ENCODE results near the gene NBEAL2.
A peak's percentile ranks its signal among the peaks of the same experiment; 100 is the strongest.

NBEAL2 gene

DNA sequence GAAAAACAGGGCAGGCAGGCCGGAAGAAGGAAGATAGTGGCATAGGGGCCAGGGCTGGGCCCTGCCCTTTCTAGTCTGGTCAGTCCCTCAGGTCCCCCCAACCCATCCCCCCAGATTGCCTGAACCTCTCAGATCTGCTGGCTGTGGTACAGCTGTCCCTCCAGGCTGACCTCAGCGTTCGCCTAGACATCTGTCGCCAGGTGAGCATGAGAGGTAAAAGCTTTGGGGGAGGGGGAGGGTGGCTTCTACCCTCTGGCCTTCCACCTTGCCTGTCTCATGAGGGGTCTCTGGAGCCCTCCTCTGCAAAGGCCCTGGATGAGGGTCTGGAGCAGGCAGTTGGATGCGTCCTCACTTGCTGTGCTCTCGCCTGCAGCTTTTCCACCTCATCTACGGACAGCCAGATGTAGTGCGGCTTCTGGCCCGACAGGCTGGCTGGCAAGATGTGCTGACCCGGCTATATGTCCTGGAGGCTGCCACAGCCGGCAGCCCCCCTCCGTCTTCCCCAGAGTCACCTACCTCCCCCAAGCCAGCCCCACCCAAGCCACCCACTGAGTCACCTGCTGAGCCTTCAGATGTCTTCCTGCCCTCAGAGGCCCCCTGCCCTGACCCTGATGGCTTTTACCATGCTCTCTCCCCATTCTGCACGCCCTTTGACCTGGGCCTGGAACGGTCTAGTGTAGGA, 20.2 kb downstream of the NBEAL2 start:
- DNase-seq (ENCODE audit: low read depth in 4 of 4, low spot score in 1 of 4) = no peak

- no peak for DNase-seq (ENCODE audit: low read depth in 4 of 4, low spot score in 1 of 4)
These were observed 20.8 kb downstream of the NBEAL2 start for GRCh38 chr3:47000198-47000815.

DNA sequence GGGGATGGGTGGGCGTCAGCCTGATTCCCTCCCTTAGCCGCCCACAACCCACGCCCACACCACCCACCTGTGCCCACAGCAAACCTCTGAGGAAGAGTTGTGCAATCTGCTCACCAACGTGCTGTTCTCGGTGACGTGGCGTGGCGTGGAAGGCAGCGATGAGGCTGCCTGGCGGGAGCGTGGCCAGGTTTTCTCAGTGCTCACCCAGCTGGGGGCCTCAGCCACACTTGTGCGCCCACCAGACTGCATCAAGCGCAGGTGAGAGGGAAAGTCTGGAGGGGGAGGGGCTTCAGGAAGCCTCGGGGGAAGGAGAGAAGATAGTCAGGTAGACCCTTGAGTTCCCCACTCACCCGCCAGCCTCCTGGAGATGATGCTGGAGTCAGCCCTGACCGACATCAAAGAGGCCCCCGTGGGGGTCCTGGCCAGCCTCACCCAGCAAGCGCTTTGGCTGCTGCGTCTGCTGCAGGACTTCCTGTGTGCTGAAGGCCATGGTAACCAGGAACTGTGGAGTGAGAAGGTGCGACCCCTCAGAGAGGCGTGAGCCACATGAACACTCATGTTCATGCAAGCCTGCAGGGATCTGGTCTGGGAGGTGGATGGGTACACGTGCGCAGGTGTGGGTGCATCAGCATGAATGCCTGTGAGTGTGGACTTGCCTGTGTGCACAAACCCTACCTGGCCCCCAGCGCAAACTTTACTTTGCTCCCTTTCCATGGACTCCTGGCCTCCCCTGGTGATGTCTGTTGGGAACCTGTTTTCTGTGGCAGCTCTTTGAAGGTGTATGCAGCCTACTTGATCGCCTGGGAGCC, 21.7 kb downstream of the NBEAL2 start:
- DNase-seq (ENCODE audit: low read depth in 4 of 4, low spot score in 1 of 4) = no peak

- no peak for DNase-seq (ENCODE audit: low read depth in 4 of 4, low spot score in 1 of 4)
These were observed 22.3 kb downstream of the NBEAL2 start for GRCh38 chr3:47001731-47002170.

DNA sequence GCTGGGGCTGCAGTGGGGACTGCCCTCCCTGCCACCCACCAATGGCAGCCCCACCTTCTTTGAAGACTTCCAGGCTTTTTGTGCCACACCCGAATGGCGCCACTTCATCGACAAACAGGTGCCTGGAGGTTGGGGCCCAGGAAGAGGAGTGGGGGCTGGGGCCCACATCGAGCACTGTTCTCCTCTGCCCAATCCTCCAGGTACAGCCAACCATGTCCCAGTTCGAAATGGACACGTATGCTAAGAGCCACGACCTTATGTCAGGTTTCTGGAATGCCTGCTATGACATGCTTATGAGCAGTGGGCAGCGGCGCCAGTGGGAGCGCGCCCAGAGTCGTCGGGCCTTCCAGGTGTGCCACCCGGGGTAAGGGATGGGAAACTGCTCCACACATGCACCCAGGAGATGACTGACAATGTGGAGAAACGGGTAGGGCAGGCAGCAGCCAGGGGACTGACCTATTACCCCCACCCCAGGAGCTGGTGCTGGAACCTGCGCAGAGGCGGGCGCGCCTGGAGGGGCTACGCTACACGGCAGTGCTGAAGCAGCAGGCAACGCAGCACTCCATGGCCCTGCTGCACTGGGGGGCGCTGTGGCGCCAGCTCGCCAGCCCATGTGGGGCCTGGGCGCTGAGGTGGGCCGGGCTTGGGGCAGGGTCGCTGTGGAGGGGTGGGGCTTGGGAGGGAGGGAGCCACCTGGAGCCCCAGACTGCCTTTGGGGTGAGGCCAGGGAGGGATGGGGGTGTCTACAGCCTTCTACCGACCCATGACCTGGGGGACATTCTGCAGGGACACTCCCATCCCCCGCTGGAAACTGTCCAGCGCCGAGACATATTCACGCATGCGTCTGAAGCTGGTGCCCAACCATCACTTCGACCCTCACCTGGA, 22.9 kb downstream of the NBEAL2 start:
- DNase-seq (ENCODE audit: low read depth in 4 of 4, low spot score in 1 of 4) = no peak

- no peak for DNase-seq (ENCODE audit: low read depth in 4 of 4, low spot score in 1 of 4)
These were observed 23.6 kb downstream of the NBEAL2 start for GRCh38 chr3:47003056-47003410.

DNA sequence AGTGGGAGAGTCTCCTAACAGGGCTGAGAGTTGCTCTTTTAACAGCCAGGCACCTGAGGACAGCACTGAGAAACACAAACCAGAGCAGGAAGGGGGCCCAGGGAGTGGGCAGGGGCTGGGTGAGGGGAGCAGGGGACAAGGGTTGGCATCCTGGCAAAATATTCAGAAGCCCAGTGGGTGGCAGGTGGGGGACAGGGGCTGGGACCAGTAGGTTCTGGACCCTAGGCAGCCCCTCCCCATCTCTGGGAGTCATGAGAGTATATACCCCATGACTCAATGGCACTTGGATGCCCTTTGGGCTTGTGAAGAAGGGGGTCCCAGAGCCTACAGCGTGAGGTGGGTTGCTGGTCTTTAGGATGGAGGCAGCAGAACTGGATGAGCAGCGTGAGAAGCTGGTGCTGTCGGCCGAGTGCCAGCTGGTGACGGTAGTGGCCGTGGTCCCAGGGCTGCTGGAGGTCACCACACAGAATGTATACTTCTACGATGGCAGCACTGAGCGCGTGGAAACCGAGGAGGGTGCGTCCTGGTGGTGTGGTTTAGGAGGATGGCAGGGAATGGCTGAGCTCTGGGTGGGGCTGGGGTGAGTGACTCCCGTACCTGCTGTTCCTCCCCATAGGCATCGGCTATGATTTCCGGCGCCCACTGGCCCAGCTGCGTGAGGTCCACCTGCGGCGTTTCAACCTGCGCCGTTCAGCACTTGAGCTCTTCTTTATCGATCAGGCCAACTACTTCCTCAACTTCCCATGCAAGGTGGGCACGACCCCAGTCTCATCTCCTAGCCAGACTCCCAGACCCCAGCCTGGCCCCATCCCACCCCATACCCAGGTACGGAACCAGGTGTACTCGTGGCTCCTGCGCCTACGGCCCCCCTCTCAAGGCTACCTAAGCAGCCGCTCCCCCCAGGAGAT, 24.2 kb downstream of the NBEAL2 start:
- no peak for DNase-seq (ENCODE audit: low read depth in 4 of 4, low spot score in 1 of 4)

DNA sequence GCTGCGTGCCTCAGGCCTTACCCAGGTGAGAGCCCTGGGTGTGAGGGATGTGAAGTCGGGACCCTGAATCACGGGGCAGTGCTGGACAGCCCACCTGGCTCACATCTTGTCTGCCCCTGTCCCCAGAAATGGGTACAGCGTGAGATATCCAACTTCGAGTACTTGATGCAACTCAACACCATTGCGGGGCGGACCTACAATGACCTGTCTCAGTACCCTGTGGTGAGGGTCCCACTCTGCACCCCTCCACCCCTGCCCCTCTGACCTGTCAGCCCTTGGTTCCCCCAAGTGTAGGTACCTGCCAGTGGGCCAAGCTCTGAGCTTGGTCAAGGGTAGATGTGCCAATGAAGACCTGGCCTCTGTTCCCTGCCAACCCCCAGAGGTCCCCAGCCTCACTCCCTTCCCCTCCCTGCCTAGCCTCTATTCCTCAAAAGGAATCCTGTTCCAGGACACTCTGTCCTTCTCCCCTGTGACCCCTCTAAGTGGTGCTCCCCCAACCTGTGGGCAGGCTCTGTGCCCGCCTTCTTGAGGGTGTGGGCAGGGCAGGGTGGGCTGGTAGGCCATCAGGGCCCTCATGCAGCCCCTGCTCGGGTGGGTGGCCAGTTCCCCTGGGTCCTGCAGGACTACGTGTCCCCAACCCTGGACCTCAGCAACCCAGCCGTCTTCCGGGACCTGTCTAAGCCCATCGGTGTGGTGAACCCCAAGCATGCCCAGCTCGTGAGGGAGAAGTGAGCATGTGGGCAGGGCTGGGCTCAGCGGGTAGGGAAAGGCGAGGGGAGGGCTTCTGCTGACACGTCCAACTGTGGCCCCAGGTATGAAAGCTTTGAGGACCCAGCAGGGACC, 25.1 kb downstream of the NBEAL2 start:
- no peak for DNase-seq (ENCODE audit: low read depth in 4 of 4, low spot score in 1 of 4)

DNA sequence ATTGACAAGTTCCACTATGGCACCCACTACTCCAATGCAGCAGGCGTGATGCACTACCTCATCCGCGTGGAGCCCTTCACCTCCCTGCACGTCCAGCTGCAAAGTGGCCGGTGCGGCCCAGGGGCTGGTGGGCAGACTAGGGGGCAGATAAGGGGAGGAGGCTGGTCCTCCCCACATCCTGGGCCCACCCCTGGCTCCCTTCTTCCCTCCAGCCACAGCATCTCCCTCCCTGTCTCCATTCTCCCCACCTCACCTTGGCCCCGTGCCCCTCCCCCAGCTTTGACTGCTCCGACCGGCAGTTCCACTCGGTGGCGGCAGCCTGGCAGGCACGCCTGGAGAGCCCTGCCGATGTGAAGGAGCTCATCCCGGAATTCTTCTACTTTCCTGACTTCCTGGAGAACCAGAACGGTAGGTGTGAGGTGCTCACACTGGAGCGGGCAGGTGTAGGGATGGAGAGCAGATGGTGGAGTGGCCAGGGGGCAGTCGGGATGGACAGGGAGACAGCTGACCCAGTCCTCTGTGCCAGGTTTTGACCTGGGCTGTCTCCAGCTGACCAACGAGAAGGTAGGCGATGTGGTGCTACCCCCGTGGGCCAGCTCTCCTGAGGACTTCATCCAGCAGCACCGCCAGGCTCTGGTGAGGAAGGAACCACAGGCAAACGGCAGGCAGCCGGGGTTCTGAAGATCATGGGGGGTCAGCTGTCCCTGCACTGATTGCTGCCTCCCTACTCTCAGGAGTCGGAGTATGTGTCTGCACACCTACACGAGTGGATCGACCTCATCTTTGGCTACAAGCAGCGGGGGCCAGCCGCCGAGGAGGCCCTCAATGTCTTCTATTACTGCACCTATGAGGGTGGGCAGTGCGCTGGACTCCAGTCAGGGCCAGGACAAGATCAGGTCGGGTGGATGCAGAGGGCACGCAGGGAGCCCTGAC, 26.0 kb downstream of the NBEAL2 start:
- no peak for DNase-seq (ENCODE audit: low read depth in 4 of 4, low spot score in 1 of 4)

DNA sequence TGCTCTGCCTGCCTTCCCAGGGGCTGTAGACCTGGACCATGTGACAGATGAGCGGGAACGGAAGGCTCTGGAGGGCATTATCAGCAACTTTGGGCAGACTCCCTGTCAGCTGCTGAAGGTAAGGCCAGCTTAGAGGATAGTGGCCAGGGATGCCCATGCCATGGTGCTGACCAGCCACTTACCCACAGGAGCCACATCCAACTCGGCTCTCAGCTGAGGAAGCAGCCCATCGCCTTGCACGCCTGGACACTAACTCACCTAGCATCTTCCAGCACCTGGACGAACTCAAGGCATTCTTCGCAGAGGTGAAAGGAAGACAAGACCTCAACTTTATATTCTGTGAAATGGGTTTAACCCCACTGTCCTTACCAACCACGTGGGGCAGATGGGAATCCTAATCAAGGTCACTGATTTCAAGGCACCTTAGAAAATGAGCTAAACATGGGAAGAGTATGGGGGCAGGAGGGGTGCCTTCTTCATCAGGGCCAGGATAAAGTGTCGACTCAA, 26.7 kb downstream of the NBEAL2 start:
- DNase-seq (ENCODE audit: low read depth in 4 of 4, low spot score in 1 of 4) = no peak

DNA sequence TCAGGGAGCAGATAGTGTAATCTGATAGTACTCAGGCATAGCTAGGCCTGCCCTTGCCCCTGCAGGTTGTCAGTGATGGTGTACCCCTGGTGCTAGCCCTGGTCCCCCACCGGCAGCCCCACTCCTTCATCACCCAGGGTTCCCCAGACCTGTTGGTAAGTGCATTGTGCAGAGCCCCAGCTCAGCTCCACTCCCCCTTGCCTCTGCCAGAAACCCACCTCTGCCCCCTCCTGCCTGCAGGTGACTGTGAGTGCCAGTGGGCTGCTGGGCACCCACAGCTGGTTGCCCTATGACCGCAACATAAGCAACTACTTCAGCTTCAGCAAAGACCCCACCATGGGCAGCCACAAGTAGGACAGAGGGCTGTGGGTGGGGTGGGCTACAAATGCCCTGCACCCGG, 27.5 kb downstream of the NBEAL2 start:
- no peak for DNase-seq (ENCODE audit: low read depth in 4 of 4, low spot score in 1 of 4)

- no peak for DNase-seq (ENCODE audit: low read depth in 4 of 4, low spot score in 1 of 4)
These were observed 28.2 kb downstream of the NBEAL2 start for GRCh38 chr3:47007482-47008233.

- no peak for DNase-seq (ENCODE audit: low read depth in 4 of 4, low spot score in 1 of 4)
These were observed 28.8 kb downstream of the NBEAL2 start for GRCh38 chr3:47008234-47008796.

GRCh38 chr3:47008851-47009224, 29.4 kb downstream of the NBEAL2 start:
- DNase-seq (ENCODE audit: low read depth in 4 of 4, low spot score in 1 of 4) = no peak

DNA sequence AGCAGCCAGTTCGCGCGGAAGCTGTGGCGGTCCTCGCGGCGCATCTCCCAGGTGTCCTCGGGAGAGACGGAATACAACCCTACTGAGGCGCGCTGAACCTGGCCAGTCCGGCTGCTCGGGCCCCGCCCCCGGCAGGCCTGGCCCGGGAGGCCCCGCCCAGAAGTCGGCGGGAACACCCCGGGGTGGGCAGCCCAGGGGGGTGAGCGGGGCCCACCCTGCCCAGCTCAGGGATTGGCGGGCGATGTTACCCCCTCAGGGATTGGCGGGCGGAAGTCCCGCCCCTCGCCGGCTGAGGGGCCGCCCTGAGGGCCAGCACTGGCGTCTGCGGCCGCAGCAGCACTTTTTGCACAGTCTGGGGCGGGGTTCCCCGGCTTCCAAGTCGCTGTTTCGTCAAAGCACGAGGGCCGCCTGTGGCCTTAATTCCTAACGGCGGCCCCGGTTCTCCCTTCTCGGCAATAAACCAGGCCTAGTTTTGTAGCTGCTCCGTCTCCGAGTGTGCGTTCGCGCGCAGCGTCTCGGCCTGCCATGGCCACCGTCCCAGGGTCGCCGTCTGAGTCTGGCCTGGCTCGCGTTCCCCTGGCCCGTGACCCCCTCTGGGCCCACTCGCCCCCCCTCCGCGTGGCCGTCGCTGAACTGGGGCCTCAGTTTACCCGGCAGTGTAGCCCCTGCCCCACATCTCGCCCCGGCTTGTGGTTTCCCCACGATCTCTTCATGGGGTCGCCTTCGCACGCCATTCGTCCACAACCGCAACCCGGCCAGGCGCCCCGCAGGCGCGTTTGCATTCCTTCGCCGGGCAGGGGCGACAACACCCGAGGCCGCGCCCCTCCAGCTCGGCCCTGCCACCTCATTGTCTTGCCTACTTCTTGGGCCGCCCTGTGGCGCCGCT, 30.0 kb downstream of the NBEAL2 start:
- DNase-seq (ENCODE audit: low read depth in 4 of 4, low spot score in 1 of 4) = peak in 3 of 4 experiments; percentile 40 to 63 (median 58)

GRCh38 chr3:47010111-47010712, 30.7 kb downstream of the NBEAL2 start:
- DNase-seq (ENCODE audit: low read depth in 4 of 4, low spot score in 1 of 4) = no peak

Data from stimulated activated CD4-positive, alpha-beta T cell treated with anti-CD3 and anti-CD28 coated beads, Interleukin-1b, Interleukin-23, amount 100 ng/mL, for 24 hours (primary cell).